LNCaP clone FGC (cell line): Measurements from ENCODE around the gene COL17A1.

Source experiments
- DNase-seq: peaks from one replicate; pipeline ENCODE4 v3.0.0-alpha.2; 2011; ENCODE audit warnings: low read depth
- H3K4me3 ChIP-seq: 2 replicates; pipeline ENCODE4 v1.5.1; 2011; ENCODE audit warnings: mild to moderate bottlenecking, low read depth, low read length, control low read depth
- CTCF ChIP-seq: IDR thresholded peaks from 2 replicates; pipeline ENCODE4 v1.5.1; 2012; ENCODE audit warnings: mild to moderate bottlenecking; ENCODE audit not compliant: control insufficient read depth, insufficient read depth; ENCODE audit errors: extremely low read depth

Gene COL17A1

GRCh38 chr10:104072786-104073185 is 12.9 kb downstream of the COL17A1 start:
- no peak for TF ChIP-seq CTCF
- no peak overlapping the region for H3K4me3 ChIP-seq
- DNase-seq = no peak

- no peak overlapping the region for H3K4me3 ChIP-seq
- no peak for DNase-seq
- TF ChIP-seq CTCF = no peak
Measured at GRCh38 chr10:104069613-104070012, 16.1 kb downstream of the COL17A1 start.

- no peak for DNase-seq
- H3K4me3 ChIP-seq = no peak overlapping the region
- TF ChIP-seq CTCF = no peak
Measured at GRCh38 chr10:104067525-104067924, 18.2 kb downstream of the COL17A1 start.

- no peak overlapping the region for H3K4me3 ChIP-seq
- DNase-seq = no peak
- TF ChIP-seq CTCF = no peak
Measured at GRCh38 chr10:104066945-104067344, 18.7 kb downstream of the COL17A1 start.

- no peak for DNase-seq
- no peak overlapping the region for H3K4me3 ChIP-seq
- TF ChIP-seq CTCF = no peak
Measured at GRCh38 chr10:104065748-104066147, 19.9 kb downstream of the COL17A1 start.

- TF ChIP-seq CTCF = no peak
- no peak for DNase-seq
- H3K4me3 ChIP-seq = no peak overlapping the region
Measured at GRCh38 chr10:104061196-104061595, 24.5 kb downstream of the COL17A1 start.

GRCh38 chr10:104059364-104059763 is 26.3 kb downstream of the COL17A1 start:
- DNase-seq = no peak
- H3K4me3 ChIP-seq = no peak overlapping the region
- no peak for TF ChIP-seq CTCF
